HEK293 (cell line): ENCODE data around the gene C3orf20.

Source experiments
- TCF7L2 ChIP-seq: IDR thresholded peaks from 2 replicates; pipeline ENCODE4 v1.6.1; 2011; ENCODE audit warnings: low read depth, mild to moderate bottlenecking, inconsistent platforms, low read length, moderate library complexity, borderline replicate concordance
- ZBTB26 ChIP-seq: fragments of 450-650 bp; formaldehyde crosslinking; optimal IDR thresholded peaks from 2 replicates; pipeline ENCODE3; 2016; ENCODE audit warnings: missing biosample characterization, mild to moderate bottlenecking, missing genetic modification characterization
- ZNF558 ChIP-seq: fragments of 450-650 bp; formaldehyde crosslinking; IDR thresholded peaks from 2 replicates; pipeline ENCODE4 v1.5.1; 2016; ENCODE audit warnings: missing biosample characterization, missing genetic modification characterization

GRCh38 chr3:14760185-14760584 is 85.2 kb downstream of the C3orf20 start:
- no peak for TF ChIP-seq ZBTB26 (tag by site-specific recombination)
- no peak for TF ChIP-seq TCF7L2
- TF ChIP-seq ZNF558: no peak
